WTC11 (cell line): ENCODE results near the gene KDM1A. TPM values are rescaled to one million over a fixed set of nuclear protein-coding genes. Genes with fewer than 3 reads are reported as not detected.

ENCODE experiments used
- ATAC-seq: fragments of 200-7000 bp; cut with Tn5 transposase; 2 replicates; pipeline ENCODE4 v1.10.0; 2021; ENCODE audit warnings: mild to moderate bottlenecking, moderate library complexity
- CTCF ChIA-PET: fragments of 300-600 bp; sonication (Branson Sonifier 250); formaldehyde crosslinking; loops from one replicate; lab custom pipeline; 2021; ENCODE audit warnings: antibody characterized with exemption; lab: Charles Lee
- POLR2A ChIA-PET: fragments of 350-600 bp; sonication (Branson Sonifier 250); formaldehyde crosslinking; loops from one replicate; lab custom pipeline; 2021; ENCODE audit warnings: antibody characterized with exemption; lab: Charles Lee
- DNase-seq: peaks from one replicate; pipeline ENCODE4 v3.0.0; 2021; ENCODE audit warnings: low spot score
- H3K27ac Mint-ChIP-seq: 2 replicates; pipeline ENCODE4 v1.8.0; 2021; ENCODE audit warnings: mixed read lengths
- H3K27me3 Mint-ChIP-seq: 2 replicates; pipeline ENCODE4 v1.8.0; 2021; ENCODE audit warnings: low read depth, mild to moderate bottlenecking, moderate library complexity, mixed read lengths
- H3K36me3 Mint-ChIP-seq: 2 replicates; pipeline ENCODE4 v1.8.0; 2021; ENCODE audit warnings: mixed read lengths
- H3K4me1 Mint-ChIP-seq: 2 replicates; pipeline ENCODE4 v1.8.0; 2022; ENCODE audit warnings: mixed read lengths
- H3K4me3 Mint-ChIP-seq: 2 replicates; pipeline ENCODE4 v1.8.0; 2021; ENCODE audit warnings: mild to moderate bottlenecking, moderate library complexity, mixed read lengths
- H3K9me3 Mint-ChIP-seq: 2 replicates; pipeline ENCODE4 v1.8.0; 2021; ENCODE audit warnings: mixed read lengths
- ATF3 ChIP-seq: sonication (generic); formaldehyde crosslinking; conservative IDR thresholded peaks from 2 replicates; pipeline ENCODE4 v1.8.1; 2022; ENCODE audit warnings: mild to moderate bottlenecking, missing genetic modification reagents
- CTCF ChIP-seq: fragments of 200-600 bp; IDR thresholded peaks from 2 replicates; pipeline ENCODE4 v1.8.0; 2022; ENCODE audit warnings: antibody characterized with exemption
- ESRRA ChIP-seq: sonication (generic); formaldehyde crosslinking; IDR thresholded peaks from 2 replicates; pipeline ENCODE4 v1.8.1; 2022; ENCODE audit warnings: mild to moderate bottlenecking, missing genetic modification reagents, borderline replicate concordance
- FOXK1 ChIP-seq: sonication (generic); formaldehyde crosslinking; IDR thresholded peaks from 2 replicates; pipeline ENCODE4 v1.8.0; 2022; ENCODE audit warnings: mild to moderate bottlenecking, moderate library complexity, missing genetic modification reagents
- GABPB1 ChIP-seq: sonication (generic); formaldehyde crosslinking; IDR thresholded peaks from 2 replicates; pipeline ENCODE4 v1.8.1; 2023; ENCODE audit warnings: mild to moderate bottlenecking, missing genetic modification reagents
- IRF1 ChIP-seq: sonication (generic); formaldehyde crosslinking; IDR thresholded peaks from 2 replicates; pipeline ENCODE4 v1.8.0; 2023; ENCODE audit warnings: missing genetic modification reagents
- IRF2 ChIP-seq: sonication (generic); formaldehyde crosslinking; IDR thresholded peaks from 2 replicates; pipeline ENCODE4 v1.8.0; 2022; ENCODE audit warnings: low read depth, missing genetic modification reagents, borderline replicate concordance
- MLX ChIP-seq: sonication (generic); formaldehyde crosslinking; IDR thresholded peaks from 2 replicates; pipeline ENCODE4 v1.8.1; 2023; ENCODE audit warnings: mild to moderate bottlenecking, missing genetic modification reagents, moderate library complexity
- MXD4 ChIP-seq: fragments of 250-450 bp; sonication (Bioruptor Pico); IDR thresholded peaks from 2 replicates; pipeline ENCODE4 v1.8.0; 2021; ENCODE audit warnings: mild to moderate bottlenecking, moderate library complexity, borderline replicate concordance
- NFE2L1 ChIP-seq: sonication (generic); formaldehyde crosslinking; IDR thresholded peaks from 2 replicates; pipeline ENCODE4 v1.8.1; 2023; ENCODE audit warnings: missing genetic modification reagents
- NFYB ChIP-seq: sonication (generic); formaldehyde crosslinking; conservative IDR thresholded peaks from 2 replicates; pipeline ENCODE4 v1.8.0; 2022; ENCODE audit warnings: low read depth, missing genetic modification reagents
- NR1H2 ChIP-seq: sonication (generic); formaldehyde crosslinking; IDR thresholded peaks from 2 replicates; pipeline ENCODE4 v1.9.0; 2021; ENCODE audit warnings: mild to moderate bottlenecking, moderate library complexity, missing genetic modification reagents
- TEAD1 ChIP-seq: sonication (generic); formaldehyde crosslinking; IDR thresholded peaks from 2 replicates; pipeline ENCODE4 v1.8.0; 2022; ENCODE audit warnings: mild to moderate bottlenecking, missing genetic modification reagents
- ZNF396 ChIP-seq: fragments of 250-450 bp; sonication (Bioruptor Pico); IDR thresholded peaks from 2 replicates; pipeline ENCODE4 v1.8.0; 2021; ENCODE audit warnings: mild to moderate bottlenecking, moderate library complexity, borderline replicate concordance
- ZNF423 ChIP-seq: fragments of 250-450 bp; sonication (Bioruptor Pico); IDR thresholded peaks from 2 replicates; pipeline ENCODE4 v2.1.2; 2022; ENCODE audit warnings: mild to moderate bottlenecking, moderate library complexity
- total RNA-seq: library from RNA; stranded (reverse); gene quantifications from 3 replicates; pipeline ENCODE4 v1.2.3, GENCODE V29; 2021
- TF ChIP-seq, protein P1 (sequence below): sonication (generic); formaldehyde crosslinking; IDR thresholded peaks from 2 replicates; pipeline ENCODE4 v1.8.1; 2022; ENCODE audit warnings: missing genetic modification reagents, borderline replicate concordance
- TF ChIP-seq, protein P2 (sequence below): sonication (generic); formaldehyde crosslinking; IDR thresholded peaks from 2 replicates; pipeline ENCODE4 v1.8.0; 2022; ENCODE audit warnings: mild to moderate bottlenecking, missing genetic modification reagents

The KDM1A gene
- total RNA-seq, 1 experiment from 2014 or later = 226 TPM

GRCh38 chr1:23035823-23036452 lies 16.7 kb downstream of the KDM1A start (continued):
- TF ChIP-seq ATF3 = no peak
- no peak for TF ChIP-seq MLX (CRISPR knock-in tag)
- TF ChIP-seq NFE2L1 (CRISPR knock-in tag) = no peak
- TF ChIP-seq IRF2 (CRISPR knock-in tag) = no peak
- no peak for TF ChIP-seq CTCF
- no peak for TF ChIP-seq MXD4 (CRISPR knock-in tag)
- TF ChIP-seq IRF1 (CRISPR knock-in tag) = no peak

DNA sequence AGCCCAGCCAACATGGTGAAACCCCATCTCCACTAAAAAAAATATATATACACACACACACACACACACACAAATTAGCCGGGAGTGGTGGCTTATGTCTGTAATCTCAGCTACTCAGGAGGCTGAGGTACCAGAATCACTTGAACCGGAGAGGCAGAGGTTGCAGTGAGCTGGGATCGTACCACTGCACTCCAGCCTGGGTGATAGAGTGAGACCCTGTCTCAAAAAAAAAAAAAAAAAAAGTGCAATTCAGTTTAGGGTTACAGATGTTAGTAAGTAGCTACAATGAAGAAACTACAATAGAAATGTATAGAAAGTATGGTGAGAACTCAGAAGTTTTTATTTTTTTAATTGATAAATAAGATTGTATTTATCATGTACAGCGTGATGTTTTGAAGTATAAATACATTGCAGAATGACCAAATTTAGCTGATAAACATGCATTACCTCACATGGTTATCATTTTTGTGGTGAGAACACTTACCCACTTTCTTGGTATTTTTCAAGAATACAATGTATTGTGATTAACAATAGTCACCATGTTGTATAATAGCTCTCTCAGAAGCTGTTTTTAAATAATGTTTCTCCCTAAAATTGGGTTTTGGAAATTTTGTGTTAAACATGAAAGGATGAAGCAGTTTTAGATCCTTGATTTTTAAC lies 17.9 kb downstream of the KDM1A start:
- H3K27ac Mint-ChIP-seq = no peak overlapping the region
- TF ChIP-seq ATF3 (no peak), NR1H2 (no peak), GABPB1 (CRISPR knock-in tag) (no peak), IRF1 (CRISPR knock-in tag) (no peak), ESRRA (CRISPR knock-in tag) (no peak), FOXK1 (no peak), TEAD1 (CRISPR knock-in tag) (no peak), ZNF396 (CRISPR knock-in tag) (no peak), ZNF423 (CRISPR knock-in tag) (no peak), NFYB (no peak)
- TF ChIP-seq, protein P1, sequence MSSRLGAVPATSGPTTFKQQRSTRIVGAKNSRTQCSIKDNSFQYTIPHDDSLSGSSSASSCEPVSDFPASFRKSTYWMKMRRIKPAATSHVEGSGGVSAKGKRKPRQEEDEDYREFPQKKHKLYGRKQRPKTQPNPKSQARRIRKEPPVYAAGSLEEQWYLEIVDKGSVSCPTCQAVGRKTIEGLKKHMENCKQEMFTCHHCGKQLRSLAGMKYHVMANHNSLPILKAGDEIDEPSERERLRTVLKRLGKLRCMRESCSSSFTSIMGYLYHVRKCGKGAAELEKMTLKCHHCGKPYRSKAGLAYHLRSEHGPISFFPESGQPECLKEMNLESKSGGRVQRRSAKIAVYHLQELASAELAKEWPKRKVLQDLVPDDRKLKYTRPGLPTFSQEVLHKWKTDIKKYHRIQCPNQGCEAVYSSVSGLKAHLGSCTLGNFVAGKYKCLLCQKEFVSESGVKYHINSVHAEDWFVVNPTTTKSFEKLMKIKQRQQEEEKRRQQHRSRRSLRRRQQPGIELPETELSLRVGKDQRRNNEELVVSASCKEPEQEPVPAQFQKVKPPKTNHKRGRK = no peak
- TF ChIP-seq, protein P2, sequence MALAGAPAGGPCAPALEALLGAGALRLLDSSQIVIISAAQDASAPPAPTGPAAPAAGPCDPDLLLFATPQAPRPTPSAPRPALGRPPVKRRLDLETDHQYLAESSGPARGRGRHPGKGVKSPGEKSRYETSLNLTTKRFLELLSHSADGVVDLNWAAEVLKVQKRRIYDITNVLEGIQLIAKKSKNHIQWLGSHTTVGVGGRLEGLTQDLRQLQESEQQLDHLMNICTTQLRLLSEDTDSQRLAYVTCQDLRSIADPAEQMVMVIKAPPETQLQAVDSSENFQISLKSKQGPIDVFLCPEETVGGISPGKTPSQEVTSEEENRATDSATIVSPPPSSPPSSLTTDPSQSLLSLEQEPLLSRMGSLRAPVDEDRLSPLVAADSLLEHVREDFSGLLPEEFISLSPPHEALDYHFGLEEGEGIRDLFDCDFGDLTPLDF = no peak
- no peak overlapping the region for H3K4me3 Mint-ChIP-seq
- ChIA-PET POLR2A (no interaction called here), CTCF (interaction anchor here (0.7 kb wide), 2 partner anchors 10 to 11 kb away, joined by 3 to 5 read pairs; no protein-coding TSS in a partner anchor)
- no peaks in the 10 kb centered on the region for H3K9me3 Mint-ChIP-seq
- H3K27me3 Mint-ChIP-seq = no peaks in the 10 kb centered on the region
- H3K36me3 Mint-ChIP-seq = peaks cover 5% of the 10 kb centered on the region
- H3K4me1 Mint-ChIP-seq = peaks cover 61% of the 10 kb centered on the region
- no peak for ATAC-seq
- DNase-seq = no peak
